ENCODE results near the gene ALS2CL.

ALS2CL gene

GRCh38 chr3:46711760-46712159 is 18.3 kb upstream of the ALS2CL start:
- no peak for TF ChIP-seq YY1 (IDR thresholded peaks at IDR 0.05; ENCODE audit: low read depth)
- TF ChIP-seq EP300 (IDR thresholded peaks at IDR 0.05; ENCODE audit: borderline replicate concordance), result no peak
- TF ChIP-seq TEAD4 (IDR thresholded peaks at IDR 0.05), result no peak
- TF ChIP-seq RAD21 (IDR thresholded peaks at IDR 0.05; ENCODE audit: low read depth), result no peak
- TF ChIP-seq NFIC (IDR thresholded peaks at IDR 0.05), result no peak
- no peak for TF ChIP-seq TCF12 (IDR thresholded peaks at IDR 0.05; ENCODE audit: low read depth)
- TF ChIP-seq FOXM1 (IDR thresholded peaks at IDR 0.05; ENCODE audit: borderline replicate concordance, low read depth), result no peak
- TF ChIP-seq REST (IDR thresholded peaks at IDR 0.05; ENCODE audit: low read depth), result no peak
- no peak for TF ChIP-seq EGR1 (IDR thresholded peaks at IDR 0.05)

GRCh38 chr3:46711305-46711704 is 17.8 kb upstream of the ALS2CL start:
- TF ChIP-seq USF1 (IDR thresholded peaks at IDR 0.05) (no peak), TAF1 (IDR thresholded peaks at IDR 0.05; ENCODE audit: low read depth) (no peak), CREB1 (IDR thresholded peaks at IDR 0.05; ENCODE audit: low read depth) (no peak), REST (IDR thresholded peaks at IDR 0.05; ENCODE audit: low read depth) (no peak), MAX (IDR thresholded peaks at IDR 0.05) (no peak), CEBPB (IDR thresholded peaks at IDR 0.05) (no peak), EP300 (IDR thresholded peaks at IDR 0.05; ENCODE audit: borderline replicate concordance) (no peak), NFIC (IDR thresholded peaks at IDR 0.05) (no peak)

- TF ChIP-seq REST (IDR thresholded peaks at IDR 0.05; ENCODE audit: low read depth) (no peak), TEAD4 (IDR thresholded peaks at IDR 0.05) (no peak), EP300 (IDR thresholded peaks at IDR 0.05; ENCODE audit: borderline replicate concordance) (no peak), EGR1 (IDR thresholded peaks at IDR 0.05) (no peak), CEBPB (IDR thresholded peaks at IDR 0.05) (no peak), MAX (IDR thresholded peaks at IDR 0.05) (no peak), FOXM1 (IDR thresholded peaks at IDR 0.05; ENCODE audit: borderline replicate concordance, low read depth) (no peak), RAD21 (IDR thresholded peaks at IDR 0.05; ENCODE audit: low read depth) (no peak)
Observed at GRCh38 chr3:46710671-46711295, 17.3 kb upstream of the ALS2CL start.

GRCh38 chr3:46710229-46710628 is 16.8 kb upstream of the ALS2CL start:
- TF ChIP-seq REST (IDR thresholded peaks at IDR 0.05; ENCODE audit: low read depth) (no peak), USF1 (IDR thresholded peaks at IDR 0.05) (no peak), RAD21 (IDR thresholded peaks at IDR 0.05; ENCODE audit: low read depth) (no peak), MAX (IDR thresholded peaks at IDR 0.05) (no peak), ZBTB7A (IDR thresholded peaks at IDR 0.05; ENCODE audit: low read depth) (no peak), CREB1 (IDR thresholded peaks at IDR 0.05; ENCODE audit: low read depth) (no peak), YY1 (IDR thresholded peaks at IDR 0.05; ENCODE audit: low read depth) (no peak), CEBPB (IDR thresholded peaks at IDR 0.05) (no peak), FOXM1 (IDR thresholded peaks at IDR 0.05; ENCODE audit: borderline replicate concordance, low read depth) (no peak), EP300 (IDR thresholded peaks at IDR 0.05; ENCODE audit: borderline replicate concordance) (no peak), TAF1 (IDR thresholded peaks at IDR 0.05; ENCODE audit: low read depth) (no peak), TEAD4 (IDR thresholded peaks at IDR 0.05) (no peak), NFIC (IDR thresholded peaks at IDR 0.05) (no peak), TCF12 (IDR thresholded peaks at IDR 0.05; ENCODE audit: low read depth) (no peak), EGR1 (IDR thresholded peaks at IDR 0.05) (no peak)

All from Ishikawa (cell line).